Right lobe of liver (tissue), 6 donors: ENCODE measurements around the gene EXOC8. TPM values are rescaled to one million over a fixed set of nuclear protein-coding genes. Genes with fewer than 3 reads are reported as not detected.

Experiments
- ATAC-seq, 4 donors: fragments of 200-7000 bp; cut with Tn5 transposase; one replicate each; pipeline ENCODE4 v1.9.1; 2020; ENCODE audit warnings: mild to moderate bottlenecking in 4 of 4, moderate library complexity in 4 of 4
- DNase-seq, 3 donors: peaks; one replicate each; pipeline ENCODE4 v3.0.0-alpha.2; 2020
- H3K27ac ChIP-seq, 3 donors: fragments of 200-600 bp; one replicate each; pipeline ENCODE4 v1.8.0; 2022
- H3K27me3 ChIP-seq, 2 donors: fragments of 200-600 bp; one replicate each; pipeline ENCODE4 v1.8.0; 2022
- H3K36me3 ChIP-seq, 4 donors: fragments of 200-600 bp; sonication (generic) in 1 of 4; one replicate each; pipeline versions ENCODE4 v1.5.1 to v1.8.0; 2017 to 2022; ENCODE audit warnings: control low read depth in 1 of 4
- H3K4me1 ChIP-seq, 4 donors: fragments of 200-600 bp; sonication (generic) in 1 of 4; one replicate each; pipeline versions ENCODE4 v1.5.1 to v1.8.0; 2017 to 2022; ENCODE audit warnings: control low read depth in 1 of 4
- H3K4me3 ChIP-seq, 3 donors: fragments of 200-600 bp; one replicate each; pipeline ENCODE4 v1.8.0; 2022
- H3K9me3 ChIP-seq, 4 donors: fragments of 200-600 bp; sonication (generic) in 1 of 4; one replicate each; pipeline versions ENCODE4 v1.5.1 to v1.8.0; 2017 to 2022; ENCODE audit warnings: control low read depth in 1 of 4
- CTCF ChIP-seq, 4 donors: fragments of 200-600 bp in 3 of 4; fragments of 450-650 bp in 1 of 4; IDR thresholded peaks; one replicate each; pipeline versions ENCODE4 v1.5.1 to v1.8.0; 2016 to 2022; ENCODE audit warnings: antibody characterized with exemption in 4 of 4, mild to moderate bottlenecking in 2 of 4
- POLR2A ChIP-seq: fragments of 450-650 bp; IDR thresholded peaks from one replicate; pipeline ENCODE4 v1.6.1; 2017; ENCODE audit warnings: antibody characterized with exemption, mild to moderate bottlenecking
- WGBS: methylation state at CpG from one replicate; pipeline ENCODE4 v1.1.6; 2018; ENCODE audit warnings: low coverage, low lambda C conversion rate; ENCODE audit not compliant: insufficient coverage; ENCODE audit errors: missing lambda C conversion rate; 5-methylcytosine and 5-hydroxymethylcytosine counted together
- intact Hi-C, 2 donors: fragments of 100-400 bp; cut with DNase I; formaldehyde crosslinking; loops; one replicate each; pipeline versions ENCODE4 v1.11.2 to v1.14.1; 2022
- total RNA-seq, 6 experiments: library from RNA; depleted of rRNA in 2 of 6; stranded (reverse); fragments of >200 nt in 2 of 6; fragmentation: NEBNext Ultra II Directional in 3 of 6; extraction: Animal tissue kit (Norgen Biotek cat#: 25700) in 3 of 6; gene quantifications; one replicate each; pipeline versions ENCODE4 v1.1.0 to v1.2.4, GENCODE V29; 2016 to 2023
- donor health status: DM: no; HTN: yes; CAD: no.
- donor health status: DM: no; HTN: no; CAD: no.
- donor health status: DM: no; HTN: no; CAD: no.
- donor health status: DM: no; HTN: yes; CAD: no.
- donor health status: DM: no; HTN: yes; CAD: no.

Gene EXOC8
- total RNA-seq, 6 experiments from 2014 or later, result 5.7 to 7.8 (median 6.8) TPM

GRCh38 chr1:231338270-231339128 lies 847 bp upstream of the EXOC8 start, which contains the start of gene SPRTN:
Gene SPRTN, plus strand, starts transcription at chr1:231338293. Its CDS starts 91 bp downstream, at chr1:231338384.
- Histone ChIP-seq H3K4me3 (peak within 1 kb of the TSS; percentile 67 to 93 (median 85)), H3K27ac (peak within 1 kb of the TSS; percentile 59 to 80 (median 79)), H3K4me1 (peaks cover 0 to 44% (median 18%) of the 10 kb centered on the region in 4 donors), H3K27me3 (no peaks in the 10 kb centered on the region), H3K36me3 (no peaks in the 10 kb centered on the region), H3K9me3 (no peaks in the 10 kb centered on the region)
- no peak for TF ChIP-seq POLR2A
- no peak for TF ChIP-seq CTCF (IDR thresholded peaks at IDR 0.05)
- ATAC-seq, result peak in 2 of 4 donors; percentile 73 to 75
- intact Hi-C loops, result no loop called here
- WGBS, result under 1% methylated on average over 33 of the region's 43 CpGs
- DNase-seq, result no peak

- no peaks in the 10 kb centered on the region for H3K27me3 ChIP-seq
- no peak for TF ChIP-seq CTCF (IDR thresholded peaks at IDR 0.05)
- no peak for TF ChIP-seq POLR2A
- ATAC-seq (peak; percentile 25 to 42 (median 33)), DNase-seq (peak in 1 of 3 donors; percentile 46)
- peak overlapping the region in 2 of 3 donors; percentile 79 to 80 for H3K27ac ChIP-seq
- H3K36me3 ChIP-seq, result no peaks in the 10 kb centered on the region
- 0% methylated on average over 6 of the region's 32 CpGs for WGBS
- no peaks in the 10 kb centered on the region for H3K9me3 ChIP-seq
- H3K4me1 ChIP-seq, result peaks cover 0 to 50% (median 24%) of the 10 kb centered on the region in 4 donors
- intact Hi-C loops, result no loop called here
- peak overlapping the region; percentile 67 to 93 (median 85) for H3K4me3 ChIP-seq
Observed at GRCh38 chr1:231337043-231337471, 595 bp downstream of the EXOC8 start.

GRCh38 chr1:231335663-231336602 lies 1.7 kb downstream of the EXOC8 start:
- Histone ChIP-seq H3K27me3 (no peaks in the 10 kb centered on the region), H3K36me3 (no peaks in the 10 kb centered on the region), H3K27ac (no peak overlapping the region), H3K9me3 (no peaks in the 10 kb centered on the region), H3K4me1 (peaks cover 0 to 50% (median 24%) of the 10 kb centered on the region in 4 donors), H3K4me3 (peak overlapping the region; percentile 67 to 93 (median 85))
- 30% methylated on average over 21 of the region's 21 CpGs for whole genome bisulfite sequencing
- DNase-seq (no peak), ATAC-seq (no peak)
- TF ChIP-seq CTCF (IDR thresholded peaks at IDR 0.05) (no peak), POLR2A (no peak)
- intact Hi-C loops, result no loop called here

- H3K27ac ChIP-seq, result no peak overlapping the region
- H3K4me1 ChIP-seq, result peaks cover 0 to 50% (median 24%) of the 10 kb centered on the region in 4 donors
- H3K27me3 ChIP-seq, result no peaks in the 10 kb centered on the region
- WGBS, result 74% methylated on average over 4 of the region's 6 CpGs
- ATAC-seq (no peak), DNase-seq (no peak)
- TF ChIP-seq POLR2A (no peak), CTCF (IDR thresholded peaks at IDR 0.05) (no peak)
- no peaks in the 10 kb centered on the region for H3K9me3 ChIP-seq
- H3K36me3 ChIP-seq, result no peaks in the 10 kb centered on the region
- intact Hi-C loops, result no loop called here
- peak overlapping the region in 2 of 3 donors; percentile 11 to 16 for H3K4me3 ChIP-seq
Observed at GRCh38 chr1:231334952-231335351, 2.7 kb downstream of the EXOC8 start.
